ENCODE results near the gene SNTB2.

SNTB2 gene

GRCh38 chr16:69321080-69321479 is 134.1 kb downstream of the SNTB2 start:
- no peak for FAIRE-seq

GRCh38 chr16:69322343-69322742 is 135.4 kb downstream of the SNTB2 start:
- no peak for FAIRE-seq

- FAIRE-seq = no peak
These were observed 136.5 kb downstream of the SNTB2 start for GRCh38 chr16:69323415-69323814.

- FAIRE-seq = no peak
These were observed 137.1 kb downstream of the SNTB2 start for GRCh38 chr16:69324013-69324531.

- no peak for FAIRE-seq
These were observed 137.8 kb downstream of the SNTB2 start for GRCh38 chr16:69324585-69325253.

- FAIRE-seq = no peak
These were observed 138.8 kb downstream of the SNTB2 start for GRCh38 chr16:69325784-69326171.

- FAIRE-seq = no peak
These were observed 139.4 kb downstream of the SNTB2 start for GRCh38 chr16:69326172-69326873.

- FAIRE-seq = no peak
These were observed 140.8 kb downstream of the SNTB2 start for GRCh38 chr16:69327585-69328310.

- no peak for FAIRE-seq
These were observed 141.9 kb downstream of the SNTB2 start for GRCh38 chr16:69328854-69329316.

- no peak for FAIRE-seq
These were observed 142.7 kb downstream of the SNTB2 start for GRCh38 chr16:69329369-69330285.

GRCh38 chr16:69330286-69331109 is 143.5 kb downstream of the SNTB2 start, which contains the start of gene PDF:
Gene PDF (minus strand): TSS chr16:69330588. CDS start chr16:69330570, 18 bp downstream.
- FAIRE-seq = no peak

- FAIRE-seq = no peak
These were observed 147.7 kb downstream of the SNTB2 start for GRCh38 chr16:69334696-69335095.

GRCh38 chr16:69338557-69339288 is 151.8 kb downstream of the SNTB2 start:
- no peak for FAIRE-seq

- peak; percentile 18 for FAIRE-seq
These were observed 152.5 kb downstream of the SNTB2 start, which contains the start of the genes COG8 and NIP7 for GRCh38 chr16:69339289-69340094. Gene COG8 (minus strand): TSS chr16:69339564. CDS start chr16:69339552, 12 bp downstream. Gene NIP7 (plus strand): TSS chr16:69339772. CDS start chr16:69339830, 58 bp downstream.

GRCh38 chr16:69340095-69340644 is 153.2 kb downstream of the SNTB2 start:
- no peak for FAIRE-seq

- FAIRE-seq = no peak
These were observed 157.2 kb downstream of the SNTB2 start for GRCh38 chr16:69344171-69344570.

- no peak for FAIRE-seq
These were observed 159.0 kb downstream of the SNTB2 start for GRCh38 chr16:69345923-69346322.

GRCh38 chr16:69346683-69347082 is 159.7 kb downstream of the SNTB2 start:
- no peak for FAIRE-seq

- FAIRE-seq = no peak
These were observed 161.3 kb downstream of the SNTB2 start for GRCh38 chr16:69348222-69348621.
